Activated gamma-delta T cell treated with Interleukin-2 at 50 U/mL for 16 hours (primary cell): Measurements from ENCODE around the gene UQCC5.

Source experiments
- DNase-seq: peaks from one replicate; pipeline ENCODE4 v3.0.0-alpha.2; 2020

UQCC5 gene

DNA sequence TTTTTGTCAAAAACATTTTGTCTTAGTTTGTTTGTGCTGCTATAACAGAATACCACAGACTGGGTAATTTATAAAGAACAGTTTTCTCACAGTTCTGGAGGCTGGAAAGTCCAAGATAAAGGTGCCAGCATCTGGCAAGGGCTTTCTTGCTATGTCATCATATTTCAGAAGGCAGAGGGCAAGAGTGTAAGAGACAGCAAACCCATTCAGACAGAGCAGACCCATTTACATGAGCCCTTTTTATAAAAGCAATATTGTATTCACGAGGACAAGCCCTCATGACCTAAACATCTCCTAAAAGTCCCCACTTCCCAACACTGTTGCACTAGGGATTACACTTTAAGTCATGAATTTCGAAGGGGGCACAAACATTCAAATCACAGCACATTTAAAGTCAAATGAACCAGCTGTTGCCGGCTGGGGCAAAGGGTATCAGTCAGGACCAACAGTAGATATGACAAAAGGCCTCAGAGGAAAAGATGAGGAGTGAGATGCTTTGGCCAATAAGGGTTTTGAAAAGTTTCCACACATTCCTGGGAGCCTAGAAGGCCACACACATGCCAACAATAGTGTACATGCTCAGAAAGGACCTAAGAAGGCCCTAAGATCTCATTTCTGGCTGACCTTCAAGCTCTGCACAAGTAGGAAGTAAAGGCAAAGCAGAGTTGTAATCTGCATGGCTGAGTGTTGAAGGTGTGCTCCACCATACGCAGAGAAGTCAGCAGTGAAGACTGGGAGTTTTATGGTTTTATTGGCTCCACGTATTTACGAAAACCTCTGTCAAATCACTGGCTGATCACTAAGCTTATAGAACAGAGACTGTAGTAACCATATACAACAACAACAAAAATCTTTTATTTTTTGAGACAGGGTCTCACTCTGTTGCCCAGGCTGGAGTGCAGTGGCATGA, 37.9 kb downstream of the UQCC5 start:
- DNase-seq, result no peak
